ENCODE results near the gene UBXN7.

- TF ChIP-seq EZH2 (IDR thresholded peaks at IDR 0.05; ENCODE audit: low read length, missing control alignments), result no peak
- no peak for TF ChIP-seq CTCF (conservative IDR thresholded peaks at IDR 0.05 in 1 of 2, IDR thresholded peaks at IDR 0.05 in 1 of 2; ENCODE audit: low read depth in 1 of 2, low read length in 2 of 2)
Measured at GRCh38 chr3:196472286-196472685, 40.1 kb upstream of the UBXN7 start.
